Activated naive CD4-positive, alpha-beta T cell treated with Interleukin-2 at 50 U/mL for 16 hours (primary cell): ENCODE measurements around the gene ZNF608.

Source experiments
- DNase-seq: peaks from one replicate; pipeline ENCODE4 v3.0.0-alpha.2; 2020

The ZNF608 gene

DNA sequence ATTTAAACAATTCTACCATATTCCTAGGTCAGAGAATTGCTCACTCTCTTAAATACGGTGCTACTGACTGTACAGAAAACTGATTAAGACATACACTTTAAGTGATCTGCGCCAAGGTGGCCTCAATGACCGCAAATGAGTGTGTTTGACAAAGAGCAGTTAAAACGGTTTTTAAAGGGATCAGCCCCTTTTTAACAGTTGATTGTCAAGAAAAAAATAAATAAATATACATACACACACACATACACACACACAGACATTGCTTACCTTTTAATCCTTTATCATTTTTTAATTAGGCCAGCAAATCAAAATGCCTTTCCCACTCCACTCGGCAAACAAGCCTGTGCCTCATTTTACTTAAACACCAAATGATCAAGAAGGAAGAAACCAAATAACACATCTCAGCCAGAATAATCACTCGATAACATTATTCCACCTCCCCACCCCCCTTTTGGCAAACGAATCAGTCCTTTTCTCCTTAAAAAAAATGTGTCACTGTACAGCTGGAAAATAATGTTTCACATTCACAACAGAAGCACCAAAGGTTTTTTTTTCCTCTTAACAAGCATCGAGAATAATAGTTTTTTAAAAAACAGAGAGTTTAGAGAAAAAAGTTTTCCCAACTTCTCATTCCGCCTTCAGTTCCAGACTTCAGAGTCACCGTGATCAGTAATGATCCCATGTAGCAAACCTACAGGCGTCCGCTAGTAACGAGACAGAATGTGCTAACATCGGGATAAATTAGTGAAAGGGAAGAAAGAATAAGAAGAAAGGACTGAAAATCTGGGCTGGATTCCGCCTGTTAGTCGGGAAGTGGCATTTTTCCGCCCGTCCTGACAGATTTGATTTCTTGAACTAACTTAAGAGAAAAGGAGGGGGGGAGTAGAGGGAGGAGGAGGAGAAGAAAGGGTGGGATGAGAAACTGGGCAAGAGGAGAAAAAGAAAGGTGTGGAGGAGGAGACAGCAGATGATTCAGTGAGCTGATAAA is at the start of gene ZNF608:
TSS of gene ZNF608 (minus strand) at position 712 of the 988 bp plus-strand sequence. CDS start 1,650 bp downstream, outside the sequence.
- no peak for DNase-seq

GRCh38 chr5:124795829-124796228 is 49.4 kb upstream of the ZNF608 start:
- no peak for DNase-seq

DNA sequence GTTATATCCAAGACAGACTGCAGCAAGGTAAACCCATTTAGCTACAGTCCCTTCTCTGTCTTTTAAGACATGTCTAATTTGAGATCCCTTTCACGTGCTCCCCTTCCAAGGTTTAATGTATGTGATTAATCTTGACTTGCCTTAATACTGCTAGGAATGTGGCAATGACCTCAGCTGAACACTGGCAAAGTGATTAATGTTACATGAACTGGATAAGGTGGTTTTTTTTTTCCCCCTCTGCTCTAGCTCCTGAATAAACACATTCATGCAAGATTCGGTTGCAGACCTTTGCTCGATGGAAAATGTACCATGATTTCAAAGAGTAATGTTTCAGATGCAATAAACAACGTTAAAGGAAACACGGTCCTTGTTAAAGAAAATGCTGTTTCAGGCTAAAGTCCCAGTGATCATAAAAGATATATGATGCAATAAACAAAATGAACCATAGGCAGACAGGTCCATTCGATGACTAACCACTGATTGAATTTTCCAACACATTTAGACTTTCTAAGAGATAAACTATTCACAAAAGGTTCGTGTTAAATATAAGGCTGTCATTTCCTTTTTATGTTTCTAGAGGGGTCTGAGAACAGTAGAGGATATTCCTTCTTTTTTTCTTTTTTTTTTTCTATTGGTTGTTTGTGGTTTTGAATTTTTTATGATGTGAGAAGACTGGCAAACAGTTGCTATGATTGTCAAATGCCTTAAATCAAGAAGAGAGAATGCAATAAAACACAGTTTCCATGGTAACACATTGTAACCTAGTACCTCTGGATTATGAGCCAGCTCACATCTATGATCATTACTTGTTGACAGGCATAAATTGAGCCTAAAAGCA is 44.7 kb upstream of the ZNF608 start:
- no peak for DNase-seq

- DNase-seq, result no peak
Observed at GRCh38 chr5:124790301-124790894, 44.0 kb upstream of the ZNF608 start.

DNA sequence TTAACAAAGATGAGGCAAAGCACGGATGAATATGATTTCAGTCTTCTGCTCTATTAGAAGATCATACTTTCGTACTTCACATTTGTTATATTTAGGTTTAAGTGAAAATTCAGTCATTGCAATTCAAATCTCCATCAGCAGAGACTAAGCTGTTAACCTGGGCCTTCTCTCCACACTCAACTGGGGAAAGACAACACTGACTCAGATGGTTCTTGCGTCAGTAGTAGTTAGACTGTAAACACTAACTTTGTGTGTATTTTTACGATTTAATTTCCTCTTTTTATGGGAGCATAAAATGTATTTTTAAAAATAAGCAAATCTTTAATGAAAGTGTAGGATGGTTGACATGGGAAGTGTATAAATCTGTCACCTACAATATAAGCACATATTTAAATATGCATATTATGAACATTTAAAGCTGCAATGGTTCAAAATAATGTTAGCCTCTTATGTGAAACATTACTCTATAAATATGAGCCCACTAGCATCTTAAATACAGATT is 42.7 kb upstream of the ZNF608 start:
- DNase-seq, result no peak

DNA sequence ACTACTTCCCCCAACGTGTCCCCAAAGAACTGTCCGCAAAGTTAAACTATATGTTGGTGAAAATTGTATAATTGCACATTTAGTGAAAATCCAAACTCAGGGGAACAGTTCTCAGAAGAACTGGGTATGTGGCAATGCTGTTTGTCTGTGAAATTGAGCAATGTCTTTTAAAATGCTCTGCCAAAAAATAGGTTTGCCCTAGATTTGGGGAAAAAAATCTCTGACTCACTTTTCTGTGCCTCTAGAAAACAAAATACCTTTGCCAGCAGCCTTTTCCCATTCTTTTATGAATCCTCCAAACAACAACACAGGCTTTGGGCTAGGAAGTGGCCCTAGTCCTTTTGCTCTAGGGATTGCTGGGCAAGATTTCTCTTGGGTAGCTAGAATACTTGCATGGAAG is 37.4 kb upstream of the ZNF608 start:
- no peak for DNase-seq

- DNase-seq, result no peak
Observed at GRCh38 chr5:124783285-124783684, 36.8 kb upstream of the ZNF608 start.

GRCh38 chr5:124782262-124782661 is 35.8 kb upstream of the ZNF608 start:
- no peak for DNase-seq

DNA sequence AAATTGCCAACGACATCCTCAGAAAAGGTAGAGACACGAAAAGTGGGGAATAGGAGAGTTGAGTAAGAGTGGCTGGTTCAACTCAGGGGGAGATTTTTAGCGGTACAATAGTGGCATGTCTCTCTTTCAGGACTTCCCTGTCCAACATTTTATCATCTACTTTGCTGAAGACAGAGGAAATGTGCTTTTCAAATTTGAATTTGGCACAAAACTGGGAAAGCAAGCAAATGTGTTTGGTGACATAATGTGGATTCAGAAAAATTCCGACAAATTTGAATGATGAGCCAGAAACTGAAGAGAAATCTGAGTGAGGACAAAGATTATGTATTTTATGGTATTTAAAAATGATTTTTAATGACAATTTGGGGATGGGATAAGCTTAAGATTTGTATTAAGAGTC is 33.6 kb upstream of the ZNF608 start:
- DNase-seq, result no peak

GRCh38 chr5:124773315-124774311 is 27.2 kb upstream of the ZNF608 start:
- DNase-seq, result no peak

DNA sequence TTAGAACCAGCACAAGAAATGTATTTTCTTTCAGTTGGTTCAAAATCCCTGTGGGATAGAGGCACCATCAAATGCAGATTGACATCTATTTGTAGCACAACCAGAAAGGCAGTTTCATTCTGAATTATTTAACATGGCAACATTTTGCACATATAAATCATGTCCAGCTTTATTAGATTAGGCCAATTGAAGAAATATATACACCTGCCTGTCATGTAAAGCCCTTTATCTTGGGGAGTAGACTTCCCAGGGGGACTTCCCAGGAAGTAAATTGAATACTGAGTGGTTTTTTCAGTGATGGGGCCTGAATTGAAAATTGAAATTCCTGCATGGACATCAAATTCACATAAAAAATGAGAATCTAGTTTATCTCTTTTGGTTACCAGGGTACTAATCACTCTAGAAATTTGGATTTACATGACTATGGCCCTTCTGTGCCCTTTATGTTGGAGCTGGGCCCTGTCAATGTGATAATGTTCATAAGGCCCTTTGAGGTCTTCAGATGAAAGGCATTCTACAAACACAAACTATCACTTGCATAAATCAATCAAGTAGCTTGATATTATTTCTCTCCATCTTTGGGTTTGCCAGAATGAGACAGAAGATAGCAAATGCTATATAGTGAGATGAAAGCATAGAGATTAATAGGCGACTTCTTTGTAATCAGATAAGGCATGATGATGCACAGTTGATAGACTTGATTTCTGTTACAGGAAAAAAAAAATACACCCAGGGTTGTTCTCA is 26.2 kb upstream of the ZNF608 start:
- DNase-seq, result no peak

- no peak for DNase-seq
Observed at GRCh38 chr5:124771761-124772160, 25.3 kb upstream of the ZNF608 start.

GRCh38 chr5:124764992-124765611 is 18.7 kb upstream of the ZNF608 start:
- DNase-seq, result no peak

GRCh38 chr5:124764585-124764984 is 18.1 kb upstream of the ZNF608 start:
- DNase-seq, result no peak

- DNase-seq, result no peak
Observed at GRCh38 chr5:124761010-124761409, 14.6 kb upstream of the ZNF608 start.

GRCh38 chr5:124760608-124761007 is 14.2 kb upstream of the ZNF608 start:
- no peak for DNase-seq

DNA sequence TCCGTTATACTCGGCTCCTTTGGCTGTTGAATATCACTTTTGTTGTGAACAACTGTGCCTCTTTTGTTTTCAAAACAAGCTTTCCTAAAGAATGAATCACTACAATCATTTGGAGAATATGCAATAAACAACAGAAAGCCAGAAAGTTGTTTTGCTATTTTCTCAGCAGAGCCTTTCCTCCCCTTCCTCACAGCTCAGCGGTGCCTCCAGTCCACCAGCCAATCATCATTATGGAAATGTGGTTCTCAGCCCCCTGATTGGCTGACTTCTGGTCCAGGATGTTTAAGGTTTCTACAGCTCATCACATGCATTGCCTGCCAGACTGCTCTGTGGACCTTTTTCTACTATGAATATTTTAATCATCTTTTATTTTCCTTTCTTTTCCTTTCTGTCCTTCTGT is 9.1 kb upstream of the ZNF608 start:
- no peak for DNase-seq

GRCh38 chr5:124755041-124755440 is 8.6 kb upstream of the ZNF608 start:
- DNase-seq, result no peak

DNA sequence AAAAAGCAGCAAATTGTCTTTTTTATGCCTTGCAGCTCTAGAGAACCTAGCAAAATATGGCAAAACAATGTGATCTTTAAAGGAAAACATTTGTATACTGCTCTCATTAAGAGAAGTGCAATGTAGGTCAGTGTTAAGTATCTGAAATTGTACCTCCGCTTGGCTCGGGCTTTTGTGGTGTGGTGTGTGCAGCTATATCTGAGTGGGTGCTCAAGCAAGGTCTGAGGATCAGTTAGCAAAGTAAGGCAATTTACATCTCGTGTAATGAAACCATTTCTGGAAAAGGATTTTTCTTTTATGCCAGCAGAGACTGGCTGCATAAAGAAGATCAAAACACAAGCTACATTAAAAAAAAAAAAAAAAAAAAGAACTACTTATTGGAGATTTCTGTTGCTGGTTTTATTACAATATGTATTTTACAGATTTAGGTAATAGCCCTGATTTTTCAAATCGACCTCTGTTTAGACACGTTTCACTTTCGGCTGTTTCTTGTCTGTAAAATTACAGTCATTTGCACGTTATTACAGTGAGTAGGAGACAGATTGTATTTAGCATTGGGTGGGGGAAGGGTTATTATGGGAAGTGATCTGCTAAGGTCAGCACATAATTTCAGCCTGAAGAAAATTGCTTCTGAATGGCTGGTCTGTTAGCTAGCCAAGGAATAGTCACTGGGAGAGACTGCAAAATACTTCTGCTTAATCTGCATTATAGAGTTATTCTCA is 7.9 kb upstream of the ZNF608 start:
- no peak for DNase-seq
